Daoy (cell line): ENCODE measurements around the gene RPP40. TPM values are rescaled to one million over a fixed set of nuclear protein-coding genes. Genes with fewer than 3 reads are reported as not detected.
"Not testable (repeated sequence)": the region's sequence is repeated elsewhere in the genome, so short reads cannot be mapped to it uniquely, and the experiment has no call there.

Experiments
- DNase-seq: peaks from one replicate; pipeline ENCODE4 v3.0.0-alpha.2; 2015; ENCODE audit warnings: low read depth
- total RNA-seq: library from RNA; depleted of rRNA; stranded (reverse); fragments of >200 nt; shearing (Covaris generic); gene quantifications from 2 replicates; pipeline ENCODE4 v1.2.3, GENCODE V29; 2014

RPP40 gene
- total RNA-seq, 1 experiment from 2014 or later, result 81.5 TPM

GRCh38 chr6:5020142-5020541 lies 16.3 kb upstream of the RPP40 start:
- no peak for DNase-seq

GRCh38 chr6:5014072-5014561 lies 10.3 kb upstream of the RPP40 start:
- no peak for DNase-seq

- no peak for DNase-seq
Measured at GRCh38 chr6:5012519-5012918, 8.7 kb upstream of the RPP40 start.

- no peak for DNase-seq
Measured at GRCh38 chr6:5011346-5011745, 7.5 kb upstream of the RPP40 start.

- DNase-seq, result no peak
Measured at GRCh38 chr6:5007531-5007930, 3.7 kb upstream of the RPP40 start.

- no peak for DNase-seq
Measured at GRCh38 chr6:5006222-5006621, 2.4 kb upstream of the RPP40 start.

- not testable (repeated sequence) for DNase-seq
Measured at GRCh38 chr6:5005038-5005433, 1.2 kb upstream of the RPP40 start.

GRCh38 chr6:5004373-5005037 lies 668 bp upstream of the RPP40 start:
- DNase-seq, result no peak

GRCh38 chr6:4999586-4999985 lies 4.3 kb downstream of the RPP40 start:
- DNase-seq, result no peak

- DNase-seq, result no peak
Measured at GRCh38 chr6:4997862-4998261, 6.0 kb downstream of the RPP40 start.

- DNase-seq, result no peak
Measured at GRCh38 chr6:4994741-4995140, 9.1 kb downstream of the RPP40 start.

GRCh38 chr6:4987432-4987831 lies 16.4 kb downstream of the RPP40 start:
- no peak for DNase-seq

- DNase-seq, result no peak
Measured at GRCh38 chr6:4986999-4987398, 16.8 kb downstream of the RPP40 start.

GRCh38 chr6:4983322-4983721 lies 20.5 kb downstream of the RPP40 start:
- DNase-seq, result no peak

- no peak for DNase-seq
Measured at GRCh38 chr6:4981761-4982160, 22.1 kb downstream of the RPP40 start.

GRCh38 chr6:4979426-4979825 lies 24.4 kb downstream of the RPP40 start:
- no peak for DNase-seq

- DNase-seq, result no peak
Measured at GRCh38 chr6:4977468-4977867, 26.4 kb downstream of the RPP40 start.

GRCh38 chr6:4975506-4975905 lies 28.3 kb downstream of the RPP40 start:
- no peak for DNase-seq

- no peak for DNase-seq
Measured at GRCh38 chr6:4974962-4975361, 28.9 kb downstream of the RPP40 start.

- DNase-seq, result peak; percentile 33
Measured at GRCh38 chr6:4973982-4974745, 29.7 kb downstream of the RPP40 start.

- no peak for DNase-seq
Measured at GRCh38 chr6:4973415-4973814, 30.4 kb downstream of the RPP40 start.

- no peak for DNase-seq
Measured at GRCh38 chr6:4972438-4972837, 31.4 kb downstream of the RPP40 start.

- DNase-seq, result no peak
Measured at GRCh38 chr6:4971851-4972250, 32.0 kb downstream of the RPP40 start.
